Stimulated activated CD4-positive, alpha-beta T cell treated with anti-CD3 and anti-CD28 coated beads, Interleukin-15, amount 100 ng/mL, for 48 hours (primary cell): ENCODE measurements around the gene R3HDM1.
"Not testable (repeated sequence)": the region's sequence is repeated elsewhere in the genome, so short reads cannot be mapped to it uniquely, and the experiment has no call there.

ENCODE experiments used
- DNase-seq, 2 donors: peaks; one replicate each; pipeline ENCODE4 v3.0.0-alpha.2; 2020; ENCODE audit warnings: low read depth in 2 of 2

The R3HDM1 gene

DNA sequence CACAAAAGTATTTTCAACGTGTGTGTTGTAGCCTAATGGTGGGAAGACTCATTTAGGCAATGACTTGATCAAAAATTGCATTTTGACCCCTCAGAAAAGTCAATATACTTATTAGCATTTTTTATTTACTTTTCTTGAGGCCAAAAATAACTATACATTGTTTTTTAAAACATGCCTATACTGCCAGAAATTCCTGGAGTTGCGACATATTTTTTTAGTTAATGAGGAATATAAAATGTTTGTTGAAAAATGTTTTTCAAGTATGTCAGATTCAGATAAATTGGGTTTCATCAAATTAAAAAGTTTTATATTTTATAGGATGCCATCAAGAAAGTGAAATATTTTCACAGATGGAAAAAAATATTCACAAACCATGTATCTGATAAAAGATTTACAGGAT is 39.6 kb downstream of the R3HDM1 start:
- DNase-seq = no peak

DNA sequence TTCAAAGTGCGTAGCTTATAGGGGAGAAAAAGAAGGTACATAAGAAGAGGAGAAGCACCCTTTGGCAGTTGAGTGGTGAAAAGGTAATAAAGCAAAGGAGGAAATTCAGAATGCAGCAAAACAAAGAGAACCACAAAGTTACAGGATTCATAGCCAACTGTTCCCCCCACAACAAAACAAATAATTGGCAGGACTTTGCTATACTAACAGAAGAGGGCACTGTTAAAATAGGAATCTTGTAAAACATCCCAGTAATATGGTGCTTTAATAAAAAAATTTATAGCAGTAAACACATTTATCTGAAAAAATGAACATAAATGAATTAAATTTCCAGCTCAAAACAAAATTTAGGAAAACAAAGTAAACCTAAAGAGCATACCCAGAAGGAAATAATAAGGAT is 42.3 kb downstream of the R3HDM1 start:
- no peak for DNase-seq

DNA sequence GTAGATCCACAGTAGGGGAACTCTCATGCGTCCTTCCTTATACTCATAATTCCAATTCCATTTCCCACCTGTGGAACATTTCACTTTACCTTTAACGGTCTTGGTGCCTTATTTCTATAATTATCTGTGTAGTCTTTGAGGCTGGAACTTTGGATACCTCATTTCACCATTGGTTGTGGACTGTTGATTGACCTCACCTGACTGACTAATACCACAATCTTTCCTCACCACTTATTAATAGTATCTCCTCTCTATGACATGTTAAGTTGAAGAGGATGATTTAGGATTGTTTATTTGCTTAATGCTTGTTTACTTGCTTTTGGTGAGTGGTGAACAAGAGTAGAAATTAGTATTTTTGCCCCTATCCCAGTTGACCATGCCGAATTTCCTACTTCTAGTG is 50.0 kb downstream of the R3HDM1 start:
- no peak for DNase-seq

DNA sequence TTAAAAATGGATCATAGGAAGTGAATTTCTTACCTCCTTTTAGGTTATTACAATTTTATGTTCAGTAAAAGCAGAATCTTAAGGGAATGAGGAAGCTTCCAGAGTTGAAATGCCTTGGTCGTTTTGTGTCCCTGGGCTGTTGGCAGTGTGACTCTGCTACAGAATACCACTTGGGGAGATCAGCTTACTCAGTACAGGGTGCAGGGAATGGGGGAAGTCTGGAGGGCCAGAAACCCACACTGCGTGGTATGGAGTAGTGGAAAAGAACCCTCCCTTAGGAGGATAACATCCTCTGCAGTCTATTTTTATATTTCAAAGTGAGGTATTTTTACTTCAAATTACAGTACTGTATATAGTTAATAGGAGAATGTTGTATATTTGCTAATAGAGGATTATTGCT is 51.1 kb downstream of the R3HDM1 start:
- DNase-seq = no peak

DNA sequence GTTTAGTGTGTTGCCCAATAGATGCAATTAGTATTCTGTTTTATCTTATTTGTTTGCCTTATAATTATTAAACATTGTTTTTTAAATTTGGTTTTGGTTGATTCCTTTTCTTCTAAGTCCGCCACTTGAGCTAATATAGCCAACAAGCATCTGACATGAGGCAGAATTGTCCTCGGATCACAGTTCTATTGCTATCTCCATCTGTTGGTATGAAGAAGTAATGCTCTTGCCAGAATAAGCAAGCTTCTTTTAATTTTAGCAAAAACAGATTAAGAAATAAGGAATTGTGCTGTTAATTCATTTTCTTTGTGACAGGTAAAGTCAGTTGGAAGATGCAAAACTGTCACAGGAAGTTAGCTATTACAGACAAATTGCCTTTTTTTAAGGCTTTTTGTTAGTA is 54.3 kb downstream of the R3HDM1 start:
- no peak for DNase-seq

DNA sequence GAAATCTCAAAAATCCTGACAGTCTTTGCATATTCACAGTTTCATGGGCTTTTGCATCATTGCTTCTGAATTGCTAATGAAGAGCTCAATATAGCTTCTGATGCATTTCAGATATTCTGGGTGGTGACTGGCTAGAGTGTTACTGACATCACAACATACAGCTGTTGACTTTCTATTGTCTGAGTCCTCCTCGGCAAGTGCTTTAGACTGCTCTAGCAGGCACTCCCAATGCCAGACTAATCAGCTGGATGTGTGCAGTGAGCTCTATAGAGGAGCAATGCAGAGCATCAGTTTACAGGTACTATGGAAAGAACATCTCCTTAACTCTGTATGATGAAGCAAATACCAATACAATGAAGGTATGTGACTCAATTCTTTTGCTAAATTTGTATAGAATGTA is 54.9 kb downstream of the R3HDM1 start:
- no peak for DNase-seq

DNA sequence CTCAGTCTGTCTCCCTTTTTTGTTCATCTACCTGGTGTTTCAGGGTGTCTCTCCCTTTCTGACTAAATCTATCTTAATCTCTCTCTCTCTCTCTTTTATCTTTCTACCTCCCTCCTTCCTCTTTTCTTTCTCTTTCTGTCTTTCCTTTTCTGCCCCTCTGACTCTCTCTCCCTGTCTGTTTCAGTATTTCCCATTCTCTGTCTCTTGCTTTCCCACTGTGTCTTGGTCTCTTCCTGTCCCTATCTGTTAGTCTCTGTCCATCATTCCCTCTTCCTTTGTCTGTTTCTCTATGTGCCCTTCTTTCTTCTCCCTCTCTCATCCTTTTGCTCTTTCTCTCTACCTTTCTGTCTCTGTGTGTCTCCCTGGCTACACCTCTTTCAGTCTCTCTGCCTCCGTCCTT is 56.7 kb downstream of the R3HDM1 start:
- DNase-seq = no peak

DNA sequence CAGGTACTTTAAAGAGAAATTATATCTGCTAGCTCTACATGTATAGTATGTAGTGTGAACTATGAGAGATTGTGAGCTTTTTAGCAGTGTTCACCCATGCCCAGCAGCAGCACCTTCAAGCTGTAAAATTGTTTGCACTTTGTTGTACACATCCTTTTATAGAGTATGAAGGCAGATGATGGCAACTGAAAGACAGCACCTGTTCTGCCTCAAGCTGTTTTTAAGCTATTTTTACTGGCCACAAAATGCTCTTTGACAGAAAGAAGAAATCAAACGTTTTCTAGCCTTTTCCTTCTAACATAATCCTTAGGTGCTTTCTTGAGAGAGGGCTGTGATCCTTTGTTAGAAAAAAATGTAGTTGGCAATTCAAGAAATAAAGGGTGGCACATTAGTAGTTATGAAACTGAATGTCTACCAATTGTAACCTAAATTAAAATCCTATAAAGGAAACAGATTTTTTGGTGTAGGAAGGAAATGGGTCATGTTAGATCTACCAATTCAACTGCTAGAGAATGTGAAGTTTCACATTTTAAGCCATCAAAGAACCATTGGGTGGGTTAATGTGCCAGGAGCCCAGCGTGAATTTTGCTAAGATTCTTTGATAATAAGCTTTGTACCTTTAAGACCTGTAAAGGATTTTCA is 59.5 kb downstream of the R3HDM1 start:
- DNase-seq = no peak

DNA sequence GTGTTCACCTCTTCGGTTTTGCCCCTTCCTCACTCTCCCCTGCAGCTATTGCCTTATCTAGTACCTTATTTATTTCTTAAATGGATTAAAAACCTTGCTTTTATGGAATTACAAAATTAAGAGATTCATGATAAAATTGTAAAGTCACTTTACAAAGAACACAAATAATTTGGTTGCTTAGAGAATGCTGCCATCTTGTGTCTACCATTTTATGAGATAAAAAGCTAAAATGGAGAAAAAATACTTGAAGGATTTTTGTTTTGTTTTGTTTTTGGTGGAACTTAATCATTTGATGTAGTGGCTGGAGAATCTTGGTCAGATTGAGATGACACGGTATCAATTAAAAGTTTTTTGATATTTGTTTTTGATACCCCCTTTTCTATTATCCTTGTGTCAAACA is 69.6 kb downstream of the R3HDM1 start:
- DNase-seq = no peak

DNA sequence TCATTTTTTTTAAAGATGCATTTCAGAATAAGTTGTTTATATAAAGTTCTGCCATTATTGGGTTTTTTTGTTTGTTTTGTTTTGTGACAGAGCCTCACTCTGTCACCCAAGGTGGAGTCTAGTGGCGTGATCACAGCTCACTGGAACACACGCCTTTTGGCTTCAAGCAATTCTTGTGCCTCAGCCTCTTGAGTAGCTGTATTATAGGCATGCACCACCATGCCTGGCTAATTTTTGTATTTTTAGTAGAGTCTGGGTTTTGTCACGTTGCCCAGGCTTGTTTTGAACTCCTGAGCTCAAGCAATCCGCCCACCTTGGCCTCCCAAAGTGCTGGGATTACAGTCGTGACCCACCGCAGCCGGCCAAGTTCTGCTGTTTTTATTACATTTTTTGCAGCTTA is 72.3 kb downstream of the R3HDM1 start:
- DNase-seq = no peak

DNA sequence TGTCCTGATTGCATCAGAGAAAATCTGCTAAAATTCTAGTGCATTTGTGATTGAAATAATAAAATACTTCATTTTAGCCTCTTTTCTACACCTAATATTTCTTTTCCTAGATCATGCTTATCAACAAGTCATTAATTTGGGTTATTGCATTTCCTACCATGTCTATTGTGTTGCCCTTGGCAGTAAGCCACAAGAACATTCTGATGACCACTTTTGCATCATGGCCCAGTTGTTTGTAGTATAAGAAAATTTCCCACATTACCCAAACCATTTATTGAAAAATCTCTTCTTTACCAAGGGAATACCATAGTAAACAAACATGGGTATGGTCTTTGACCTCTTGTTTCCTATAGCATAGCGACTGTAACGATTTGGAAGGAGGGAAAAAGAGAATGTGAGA is 76.3 kb downstream of the R3HDM1 start:
- no peak for DNase-seq

DNA sequence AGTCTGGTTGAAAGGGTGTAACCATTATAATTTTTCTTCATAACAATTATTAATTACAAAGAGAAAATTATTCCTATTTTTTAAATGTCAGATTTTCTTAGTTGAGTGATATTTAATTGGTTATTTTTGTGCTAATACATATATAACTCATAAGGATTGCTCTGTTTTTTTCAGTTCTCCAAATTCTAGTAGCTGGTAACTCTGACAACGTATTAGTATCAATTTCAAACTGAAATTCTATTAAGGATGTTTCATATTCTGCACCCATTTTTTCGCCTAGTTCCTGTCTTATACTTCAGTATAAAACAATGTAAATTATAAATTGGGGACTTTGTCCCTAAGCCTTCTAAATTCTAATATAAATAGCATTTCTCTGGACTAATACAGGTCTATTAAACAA is 81.0 kb downstream of the R3HDM1 start:
- DNase-seq = no peak

DNA sequence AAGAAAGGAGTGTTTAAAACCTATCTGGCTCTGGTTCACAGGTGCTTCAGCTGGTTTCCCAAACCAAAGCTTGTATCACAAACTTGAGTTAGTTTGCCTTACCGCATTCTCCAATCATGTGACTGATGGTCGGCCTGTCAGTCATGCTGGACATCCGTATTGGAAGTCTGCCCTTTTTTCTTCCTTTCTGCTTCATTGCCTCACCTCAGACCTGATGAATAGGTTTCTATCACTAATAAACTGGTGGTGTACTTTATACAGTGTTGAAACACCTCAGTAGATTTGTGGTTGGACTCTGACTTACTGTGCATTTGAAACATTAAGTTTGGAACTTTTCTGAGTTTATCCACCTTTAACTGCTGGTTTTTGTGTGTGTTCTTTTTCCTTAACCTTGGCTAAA is 84.1 kb downstream of the R3HDM1 start:
- DNase-seq = no peak

DNA sequence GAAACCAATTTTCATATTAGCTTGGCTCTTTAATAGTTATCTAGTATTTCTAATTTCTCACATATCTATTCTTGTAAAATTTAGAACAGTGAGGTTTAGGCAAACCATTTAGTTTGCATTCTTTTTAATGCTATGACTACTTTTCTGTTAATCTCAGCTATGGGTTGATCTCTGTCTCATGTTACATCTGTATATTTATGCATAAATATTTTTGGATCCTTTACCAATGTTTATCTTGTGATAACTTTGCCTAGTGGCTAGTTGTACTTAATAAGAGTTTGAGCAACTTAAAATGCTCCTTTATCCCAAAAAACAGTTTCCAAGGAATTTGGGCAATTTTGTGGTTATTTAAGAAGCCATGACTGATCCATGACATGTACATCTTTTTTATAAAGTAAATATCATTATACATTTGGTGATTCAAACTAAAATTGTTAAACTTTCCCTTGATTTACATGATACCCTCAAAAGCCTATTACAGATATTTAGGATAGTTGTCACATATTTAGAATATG is 86.3 kb downstream of the R3HDM1 start:
- DNase-seq = no peak

DNA sequence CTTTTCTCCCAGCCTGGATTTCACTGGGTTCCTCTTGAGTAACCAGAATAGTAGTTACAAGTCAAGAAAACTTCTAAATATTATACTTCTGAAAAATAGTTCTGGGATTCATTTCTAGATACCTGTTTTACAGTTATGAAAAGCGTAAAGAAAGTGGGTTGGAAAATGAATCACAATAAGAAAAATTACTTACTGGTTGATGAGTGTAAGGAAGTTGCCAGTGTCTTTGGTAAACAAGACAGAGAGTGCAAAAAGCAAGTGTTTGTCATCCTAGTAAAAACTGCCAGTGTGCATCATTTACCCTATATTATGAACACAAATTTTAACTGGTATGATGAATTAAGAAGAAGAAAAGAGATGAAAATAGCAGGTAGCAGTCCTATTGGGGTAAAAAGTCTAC is 88.9 kb downstream of the R3HDM1 start:
- no peak for DNase-seq

DNA sequence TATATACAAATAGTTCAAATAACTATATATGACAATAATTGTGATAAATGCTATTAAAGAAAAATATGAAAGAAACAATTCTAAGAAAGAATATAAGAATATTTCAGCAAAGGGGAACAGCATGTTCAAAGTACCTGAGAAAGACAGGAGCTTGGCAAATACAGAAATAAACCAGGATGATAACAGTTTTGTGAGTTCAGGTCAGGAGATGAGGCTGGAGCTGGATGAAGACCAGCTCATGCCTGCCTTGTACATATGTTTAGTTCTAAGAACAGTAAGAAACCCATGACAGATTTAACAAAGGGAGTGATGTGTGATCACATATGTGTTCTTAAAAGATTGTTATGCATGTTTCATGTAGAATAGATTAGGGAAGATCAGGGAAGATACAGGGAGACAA is 98.2 kb downstream of the R3HDM1 start:
- no peak for DNase-seq

DNA sequence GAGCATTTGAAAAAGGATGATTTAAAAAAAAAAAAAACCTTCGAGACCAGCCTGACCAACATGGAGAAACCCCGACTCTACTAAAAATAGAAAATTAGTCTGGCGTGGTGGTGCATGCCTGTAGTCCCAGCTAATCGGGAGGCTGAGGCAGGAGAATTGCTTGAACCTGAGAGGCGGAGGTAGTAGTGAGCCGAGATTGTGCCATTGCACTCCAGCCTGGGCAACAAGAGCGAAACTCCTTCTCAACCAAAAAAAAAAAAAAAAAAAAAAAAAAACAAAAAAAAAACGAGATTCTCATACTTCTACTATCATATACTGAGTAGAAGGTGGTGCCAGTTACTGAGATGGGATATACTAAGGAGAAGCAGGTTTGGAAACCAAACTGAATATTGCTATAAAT is 98.8 kb downstream of the R3HDM1 start:
- DNase-seq = not testable (repeated sequence)

DNA sequence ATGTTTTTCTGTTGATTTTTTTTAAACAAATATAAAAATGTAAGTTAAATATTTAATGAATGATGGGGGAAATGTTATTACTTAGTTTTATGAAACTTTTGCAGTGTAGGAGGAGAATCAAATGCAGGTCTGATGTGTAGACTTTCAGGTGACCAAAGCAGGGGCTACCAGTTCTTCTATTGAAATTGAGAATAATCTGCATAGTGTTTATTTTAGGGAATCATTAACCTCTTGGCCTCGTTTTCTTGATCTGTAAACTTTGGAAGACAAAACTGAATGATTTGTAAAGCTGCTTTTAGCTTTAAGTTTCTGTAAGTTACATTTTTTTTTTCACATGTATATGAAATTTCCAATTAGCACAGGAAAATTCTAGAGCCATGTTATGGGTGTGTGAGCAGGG is 99.2 kb downstream of the R3HDM1 start:
- no peak for DNase-seq

DNA sequence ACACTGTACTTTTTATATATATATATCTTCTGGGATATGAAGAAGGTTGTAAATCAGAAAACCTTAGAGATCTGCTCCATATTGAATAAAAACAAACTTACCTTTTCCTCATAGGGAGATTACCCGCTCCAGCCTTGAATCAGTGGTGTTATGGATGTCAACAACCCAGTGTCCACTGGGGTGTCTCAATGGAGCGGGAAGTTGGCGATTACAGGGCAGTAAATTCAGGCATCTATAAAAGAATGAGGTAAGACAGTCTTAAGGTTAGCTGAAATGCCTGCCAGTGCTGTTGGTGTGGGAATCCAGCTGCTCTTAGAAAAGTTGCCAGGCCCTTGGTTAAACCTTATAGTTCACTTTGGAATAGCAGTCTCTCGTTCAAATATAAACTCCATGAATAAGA is 102.3 kb downstream of the R3HDM1 start:
- no peak for DNase-seq

DNA sequence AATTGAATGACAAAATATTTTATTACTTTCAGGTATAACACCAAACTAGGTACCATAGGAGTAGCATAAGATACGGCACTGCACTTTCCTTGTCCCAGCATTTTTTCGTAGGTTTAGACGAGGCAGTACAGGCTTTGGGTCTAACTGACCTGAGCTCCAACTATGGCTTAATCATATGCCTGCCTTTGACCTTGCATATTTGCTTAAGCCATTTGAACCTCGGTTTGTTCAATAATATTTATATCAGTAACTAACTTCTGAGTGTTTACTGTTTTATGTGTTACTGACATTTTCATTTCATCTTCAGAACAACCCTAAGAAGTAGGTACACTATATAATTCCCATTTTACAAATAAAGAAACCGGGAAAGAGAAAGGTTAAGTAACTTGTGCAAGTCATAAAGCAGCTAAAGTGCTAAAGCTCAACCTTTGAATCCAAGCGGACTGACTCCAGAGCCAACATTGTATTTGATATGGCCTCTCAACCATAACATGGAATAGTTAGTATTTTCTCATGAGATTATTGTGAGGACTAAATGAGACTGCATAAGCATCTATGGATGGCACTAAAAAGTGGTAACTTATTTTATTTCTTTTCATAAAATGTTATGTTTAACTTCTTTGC is 104.0 kb downstream of the R3HDM1 start:
- no peak for DNase-seq

DNA sequence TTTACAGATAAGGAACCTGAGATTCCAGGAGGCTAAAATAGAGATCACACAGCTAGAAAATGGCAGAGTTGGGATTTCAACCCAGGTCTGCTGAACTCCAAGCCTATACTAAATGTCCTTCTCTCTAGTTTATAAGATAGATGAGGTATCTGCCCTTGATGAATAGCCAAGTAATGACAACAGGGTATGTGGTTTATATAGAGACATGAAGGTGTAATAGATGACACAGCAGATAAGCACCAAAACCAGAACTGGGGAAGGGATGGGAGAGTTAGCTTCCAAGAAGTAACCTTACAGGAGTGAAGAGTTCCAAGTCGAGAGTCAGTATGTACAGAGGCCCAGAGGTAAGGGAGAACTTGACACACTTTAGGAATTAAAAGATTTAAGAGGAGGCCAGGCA is 105.7 kb downstream of the R3HDM1 start:
- no peak for DNase-seq

DNA sequence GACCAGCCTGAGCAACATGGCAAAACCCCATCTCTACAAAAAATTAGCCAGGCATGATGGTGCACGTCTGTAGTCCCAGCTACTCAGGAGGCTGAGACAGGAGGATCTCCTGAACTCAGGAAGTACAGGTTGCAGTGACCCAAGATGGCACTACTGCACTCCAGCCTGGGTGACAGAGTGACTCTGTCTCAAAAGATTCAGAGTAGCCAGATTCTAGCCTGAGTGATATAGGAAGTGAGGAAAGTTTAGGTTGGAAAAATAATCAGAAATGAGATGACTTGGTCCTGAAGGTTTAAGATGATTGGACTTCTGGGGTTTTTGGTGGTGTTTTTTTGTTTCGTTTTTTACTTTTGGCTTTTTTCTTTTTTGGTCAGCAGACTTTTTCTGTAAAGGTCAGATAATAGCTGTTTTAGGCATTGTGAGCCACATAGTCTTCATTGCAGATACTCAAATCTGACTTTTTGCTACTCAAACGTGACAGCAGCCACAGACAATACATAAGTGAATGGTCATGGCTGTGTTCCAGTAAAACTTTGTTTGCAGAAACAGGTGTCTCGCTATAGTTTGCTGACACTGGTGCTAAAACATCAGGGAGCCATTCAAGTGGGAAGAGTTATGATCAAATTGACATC is 106.3 kb downstream of the R3HDM1 start:
- no peak for DNase-seq

DNA sequence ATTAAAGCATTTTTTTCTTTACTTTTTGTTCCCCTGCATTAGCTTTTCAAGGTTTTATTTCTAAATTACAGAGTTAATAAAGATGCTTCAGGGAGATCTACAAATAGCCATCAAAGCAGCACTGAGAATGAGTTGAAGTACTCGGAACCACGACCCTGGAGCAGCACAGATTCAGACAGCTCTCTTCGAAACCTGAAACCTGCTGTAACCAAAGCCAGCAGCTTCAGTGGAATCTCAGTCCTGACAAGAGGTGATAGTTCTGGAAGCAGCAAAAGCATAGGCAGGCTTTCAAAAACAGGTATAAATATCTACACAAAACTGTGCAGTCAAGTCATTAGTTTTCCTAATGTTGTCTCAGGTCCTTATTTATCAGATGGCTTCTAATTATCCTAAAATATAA is 107.5 kb downstream of the R3HDM1 start:
- DNase-seq = no peak
